Smooth muscle cell (in vitro differentiated cells): Measurements from ENCODE around the gene SH3BGR. TPM values are rescaled to one million over a fixed set of nuclear protein-coding genes. Genes with fewer than 3 reads are reported as not detected.

Experiments used
- DNase-seq: peaks from one replicate; lab custom pipeline; 2025; ENCODE audit not compliant: unreplicated experiment; lab: John Stamatoyannopoulos, UW
- H2AFZ ChIP-seq: fragments of 200-600 bp; sonication (generic); 2 replicates; pipeline ENCODE4 v1.6.0; 2016; ENCODE audit warnings: antibody characterized with exemption, low read depth, mild to moderate bottlenecking
- H3F3A ChIP-seq: fragments of 200-600 bp; sonication (generic); 2 replicates; pipeline ENCODE4 v1.6.0; 2017; ENCODE audit warnings: antibody characterized with exemption, low read depth
- H3K27ac ChIP-seq: fragments of 200-600 bp; sonication (generic); 2 replicates; pipeline ENCODE4 v1.5.1; 2016; ENCODE audit warnings: low read depth, mild to moderate bottlenecking
- H3K27me3 ChIP-seq: fragments of 200-600 bp; sonication (generic); 2 replicates; pipeline ENCODE4 v1.6.1; 2016; ENCODE audit warnings: low read depth, mild to moderate bottlenecking
- H3K36me3 ChIP-seq: fragments of 200-600 bp; sonication (generic); 2 replicates; pipeline ENCODE4 v1.5.1; 2016; ENCODE audit warnings: low read depth
- H3K4me1 ChIP-seq: fragments of 200-600 bp; sonication (generic); 2 replicates; pipeline ENCODE4 v1.5.1; 2016; ENCODE audit warnings: low read depth
- H3K4me2 ChIP-seq: fragments of 200-600 bp; sonication (generic); 2 replicates; pipeline ENCODE4 v1.6.0; 2016; ENCODE audit warnings: mild to moderate bottlenecking
- H3K4me3 ChIP-seq: fragments of 200-600 bp; sonication (generic); 2 replicates; pipeline ENCODE4 v1.5.1; 2016; ENCODE audit warnings: mild to moderate bottlenecking
- H3K79me2 ChIP-seq: fragments of 200-600 bp; sonication (generic); 2 replicates; pipeline ENCODE4 v1.6.0; 2016; ENCODE audit warnings: low read depth, mild to moderate bottlenecking
- H3K9ac ChIP-seq: fragments of 200-600 bp; sonication (generic); 2 replicates; pipeline ENCODE4 v1.6.0; 2016; ENCODE audit warnings: low read depth
- H3K9me3 ChIP-seq: fragments of 200-600 bp; sonication (generic); replicated peaks from 2 replicates; pipeline ENCODE4 v1.5.1; 2016; ENCODE audit warnings: low read depth
- H4K20me1 ChIP-seq: fragments of 200-600 bp; sonication (generic); 2 replicates; pipeline ENCODE4 v1.6.0; 2016; ENCODE audit warnings: low read depth
- CTCF ChIP-seq: fragments of 200-600 bp; sonication (generic); IDR thresholded peaks from 2 replicates; pipeline ENCODE4 v1.5.1; 2017; ENCODE audit warnings: borderline replicate concordance, mild to moderate bottlenecking, antibody characterized with exemption; ENCODE audit not compliant: insufficient read depth, poor library complexity, severe bottlenecking
- WGBS: methylation state at CpG from one replicate; pipeline ENCODE4 v1.1.7; 2016; ENCODE audit warnings: low lambda C conversion rate; 5-methylcytosine and 5-hydroxymethylcytosine counted together
- polyA plus RNA-seq: library from polyadenylated mRNA; unstranded; fragments of >200 nt; fragmentation: Nextera tagmentation; extraction: Ambion mirVana; gene quantifications from 2 replicates; pipeline ENCODE4 v1.2.1, GENCODE V29; 2016
- total RNA-seq: library from RNA; depleted of rRNA; stranded (reverse); fragments of >200 nt; gene quantifications from 2 replicates; pipeline ENCODE4 v1.2.3, GENCODE V29; 2014

The SH3BGR gene
- total and polyA plus RNA-seq, 2 experiments from 2014 or later: 4.9 to 12.5 TPM

GRCh38 chr21:39466584-39466983 lies 14.8 kb downstream of the SH3BGR start:
- no peak overlapping the region for H3K9ac ChIP-seq
- H4K20me1 ChIP-seq: no peaks in the 10 kb centered on the region
- H3K9me3 ChIP-seq: no peaks in the 10 kb centered on the region
- H3F3A ChIP-seq: no peaks in the 10 kb centered on the region
- no peak overlapping the region for H3K27ac ChIP-seq
- no peaks in the 10 kb centered on the region for H3K27me3 ChIP-seq
- no peaks in the 10 kb centered on the region for H3K79me2 ChIP-seq
- DNase-seq: no peak
- no peaks in the 10 kb centered on the region for H3K4me1 ChIP-seq
- no peak overlapping the region for H3K4me2 ChIP-seq
- TF ChIP-seq CTCF: no peak
- H2AFZ ChIP-seq: no peak overlapping the region
- H3K4me3 ChIP-seq: no peak overlapping the region
- H3K36me3 ChIP-seq: no peaks in the 10 kb centered on the region

GRCh38 chr21:39467746-39468145 lies 16.0 kb downstream of the SH3BGR start:
- Histone ChIP-seq H3K36me3 (no peaks in the 10 kb centered on the region), H3K79me2 (no peaks in the 10 kb centered on the region), H2AFZ (no peak overlapping the region), H3K27me3 (no peaks in the 10 kb centered on the region), H3K4me3 (no peak overlapping the region), H3F3A (no peaks in the 10 kb centered on the region), H3K9me3 (no peaks in the 10 kb centered on the region), H3K27ac (no peak overlapping the region), H3K9ac (no peak overlapping the region), H4K20me1 (no peaks in the 10 kb centered on the region), H3K4me2 (no peak overlapping the region), H3K4me1 (peaks cover 3% of the 10 kb centered on the region)
- WGBS: 88% methylated on average over 3 of the region's 3 CpGs
- no peak for TF ChIP-seq CTCF
- no peak for DNase-seq

GRCh38 chr21:39468559-39468958 lies 16.8 kb downstream of the SH3BGR start:
- H3K9ac ChIP-seq: no peak overlapping the region
- TF ChIP-seq CTCF: no peak
- no peak for DNase-seq
- peaks cover 3% of the 10 kb centered on the region for H3K4me1 ChIP-seq
- H3K27me3 ChIP-seq: no peaks in the 10 kb centered on the region
- no peaks in the 10 kb centered on the region for H3K79me2 ChIP-seq
- no peak overlapping the region for H3K4me3 ChIP-seq
- H3K9me3 ChIP-seq: no peaks in the 10 kb centered on the region
- no peaks in the 10 kb centered on the region for H3F3A ChIP-seq
- H3K36me3 ChIP-seq: no peaks in the 10 kb centered on the region
- no peak overlapping the region for H2AFZ ChIP-seq
- WGBS: 83% methylated on average over 1 of the region's 1 CpG
- H3K27ac ChIP-seq: no peak overlapping the region
- no peak overlapping the region for H3K4me2 ChIP-seq
- no peaks in the 10 kb centered on the region for H4K20me1 ChIP-seq

- H3K4me1 ChIP-seq: peaks cover 3% of the 10 kb centered on the region
- no peak for DNase-seq
- no peaks in the 10 kb centered on the region for H3K36me3 ChIP-seq
- TF ChIP-seq CTCF: no peak
- H2AFZ ChIP-seq: no peak overlapping the region
- H3K4me2 ChIP-seq: no peak overlapping the region
- no peaks in the 10 kb centered on the region for H4K20me1 ChIP-seq
- H3F3A ChIP-seq: no peaks in the 10 kb centered on the region
- no peak overlapping the region for H3K9ac ChIP-seq
- H3K27ac ChIP-seq: no peak overlapping the region
- no peak overlapping the region for H3K4me3 ChIP-seq
- 93% methylated on average over 3 of the region's 3 CpGs for WGBS
- H3K27me3 ChIP-seq: no peaks in the 10 kb centered on the region
- H3K9me3 ChIP-seq: no peaks in the 10 kb centered on the region
- no peaks in the 10 kb centered on the region for H3K79me2 ChIP-seq
Observed at GRCh38 chr21:39471598-39471997, 19.8 kb downstream of the SH3BGR start.
